Measurements from ENCODE around the gene GCDH. TPM values are rescaled to one million over a fixed set of nuclear protein-coding genes. Genes with fewer than 3 reads are reported as not detected.

The GCDH gene
- total and polyA plus RNA-seq, 8 donors = 17.5 to 30.8 (median 24.0) TPM; not detected in 1

GRCh38 chr19:12875086-12875485 lies 15.9 kb upstream of the GCDH start:
- TF ChIP-seq, protein P1, sequence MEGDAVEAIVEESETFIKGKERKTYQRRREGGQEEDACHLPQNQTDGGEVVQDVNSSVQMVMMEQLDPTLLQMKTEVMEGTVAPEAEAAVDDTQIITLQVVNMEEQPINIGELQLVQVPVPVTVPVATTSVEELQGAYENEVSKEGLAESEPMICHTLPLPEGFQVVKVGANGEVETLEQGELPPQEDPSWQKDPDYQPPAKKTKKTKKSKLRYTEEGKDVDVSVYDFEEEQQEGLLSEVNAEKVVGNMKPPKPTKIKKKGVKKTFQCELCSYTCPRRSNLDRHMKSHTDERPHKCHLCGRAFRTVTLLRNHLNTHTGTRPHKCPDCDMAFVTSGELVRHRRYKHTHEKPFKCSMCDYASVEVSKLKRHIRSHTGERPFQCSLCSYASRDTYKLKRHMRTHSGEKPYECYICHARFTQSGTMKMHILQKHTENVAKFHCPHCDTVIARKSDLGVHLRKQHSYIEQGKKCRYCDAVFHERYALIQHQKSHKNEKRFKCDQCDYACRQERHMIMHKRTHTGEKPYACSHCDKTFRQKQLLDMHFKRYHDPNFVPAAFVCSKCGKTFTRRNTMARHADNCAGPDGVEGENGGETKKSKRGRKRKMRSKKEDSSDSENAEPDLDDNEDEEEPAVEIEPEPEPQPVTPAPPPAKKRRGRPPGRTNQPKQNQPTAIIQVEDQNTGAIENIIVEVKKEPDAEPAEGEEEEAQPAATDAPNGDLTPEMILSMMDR (IDR thresholded peaks at IDR 0.05) = no peak
- no peak for TF ChIP-seq POLR2AphosphoS5 (IDR thresholded peaks at IDR 0.05)
- TF ChIP-seq POLR2A (IDR thresholded peaks at IDR 0.05) = no peak
- TF ChIP-seq EP300 (IDR thresholded peaks at IDR 0.05) = no peak
- WGBS, 5 donors = 93 to 99% (median 96%) methylated on average over 6 of the region's 6 CpGs
- Histone ChIP-seq H3K4me3 (no peak overlapping the region), H3K27me3 (no peaks in the 10 kb centered on the region), H3K9me3 (no peaks in the 10 kb centered on the region), H3K27ac (no peak overlapping the region), H3K4me1 (peaks cover under 1 to 20% (median 10%) of the 10 kb centered on the region in 4 donors), H3K36me3 (peaks cover 25 to 58% (median 53%) of the 10 kb centered on the region in 4 donors)
- DNase-seq = no peak
- intact Hi-C loops (cut with DNase I; ENCODE audit: low total_unique reads) = no loop called here

- H3K36me3 ChIP-seq = peaks cover 25 to 32% (median 31%) of the 10 kb centered on the region in 4 donors
- peak; percentile 40 to 58 for DNase-seq
- intact Hi-C loops (cut with DNase I; ENCODE audit: low total_unique reads) = loop anchor here (10.0 kb wide), 1 partner anchor 54 kb away; the partner anchor contains the start of genes CALR and FARSA
- H3K4me3 ChIP-seq = peak overlapping the region; percentile 69 to 83 (median 80)
- peaks cover 18 to 43% (median 36%) of the 10 kb centered on the region in 4 donors for H3K4me1 ChIP-seq
- peaks cover 0 to 17% (median 6%) of the 10 kb centered on the region in 3 donors for H3K27me3 ChIP-seq
- 12 to 20% (median 14%) methylated on average over 12 to 29 of the region's 29 CpGs for WGBS, 5 donors
- peak overlapping the region; percentile 78 to 93 (median 91) for H3K27ac ChIP-seq
- peaks cover 0 to 16% (median 12%) of the 10 kb centered on the region in 4 donors for H3K9me3 ChIP-seq
- TF ChIP-seq EP300 (IDR thresholded peaks at IDR 0.05) = no peak
These were observed 10.3 kb upstream of the GCDH start for GRCh38 chr19:12880551-12881171.

- 0 to 1% (median 0%) methylated on average over 12 to 38 of the region's 38 CpGs for WGBS, 5 donors
- TF ChIP-seq POLR2AphosphoS5 (IDR thresholded peaks at IDR 0.05) (peak; percentile 80 to 94 (median 91)), POLR2A (IDR thresholded peaks at IDR 0.05) (peak in 2 of 4 donors; percentile 65 to 90)
- TF ChIP-seq, protein P1 (IDR thresholded peaks at IDR 0.05) = no peak
- Histone ChIP-seq H3K27ac (peak within 1 kb of the TSS; percentile 78 to 93 (median 91)), H3K4me3 (peak within 1 kb of the TSS; percentile 69 to 83 (median 80)), H3K9me3 (peaks cover 0 to 16% (median 12%) of the 10 kb centered on the region in 4 donors), H3K27me3 (peaks cover 0 to 23% (median 12%) of the 10 kb centered on the region in 3 donors), H3K4me1 (peaks cover 22 to 50% (median 42%) of the 10 kb centered on the region in 4 donors), H3K36me3 (peaks cover 20 to 25% (median 25%) of the 10 kb centered on the region in 4 donors)
- peak; percentile 97 to 98 for DNase-seq
- intact Hi-C loops (cut with DNase I; ENCODE audit: low total_unique reads) = loop anchor here (10.0 kb wide), 1 partner anchor 54 kb away; the partner anchor contains the start of genes CALR and FARSA
These were observed 9.7 kb upstream of the GCDH start, which contains the start of gene DNASE2 for GRCh38 chr19:12881172-12881808. DNASE2 (minus strand) TSS chr19:12881449; CDS start chr19:12881375, 74 bp downstream.

GRCh38 chr19:12882589-12882988 lies 8.4 kb upstream of the GCDH start:
- 78 to 94% (median 87%) methylated on average over 3 of the region's 3 CpGs for WGBS, 5 donors
- intact Hi-C loops (cut with DNase I; ENCODE audit: low total_unique reads) = loop anchor here (10.0 kb wide), 1 partner anchor 52 kb away; the partner anchor contains the start of genes CALR and FARSA
- Histone ChIP-seq H3K9me3 (peaks cover 0 to 16% (median 12%) of the 10 kb centered on the region in 4 donors), H3K4me1 (peaks cover 22 to 50% (median 42%) of the 10 kb centered on the region in 4 donors), H3K36me3 (peaks cover 7 to 12% (median 12%) of the 10 kb centered on the region in 4 donors), H3K4me3 (no peak overlapping the region), H3K27ac (peak overlapping the region in 2 of 5 donors; percentile 34 to 92), H3K27me3 (peaks cover 0 to 26% (median 12%) of the 10 kb centered on the region in 3 donors)
- no peak for DNase-seq
- no peak for TF ChIP-seq EP300 (IDR thresholded peaks at IDR 0.05)

DNA sequence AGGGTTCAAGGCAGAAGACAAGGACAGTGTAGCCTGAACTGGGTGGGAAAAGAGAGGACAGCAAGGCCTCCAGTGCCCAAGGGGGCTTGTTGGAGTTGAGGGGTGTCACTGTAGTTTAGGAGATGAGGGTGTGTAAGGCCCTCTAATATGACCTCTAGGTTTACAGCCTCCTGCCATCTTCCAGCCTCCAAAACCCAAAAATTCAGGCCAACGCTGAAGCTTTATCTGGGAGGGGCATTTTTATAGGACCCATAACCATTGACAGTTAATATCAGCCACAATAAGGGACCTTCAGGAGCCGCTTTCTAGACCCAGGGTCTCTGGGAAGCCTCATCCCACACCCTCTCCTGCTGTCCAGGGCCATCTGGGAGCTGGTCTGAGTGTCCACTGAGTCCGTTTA lies 6.8 kb upstream of the GCDH start:
- Histone ChIP-seq H3K9me3 (peaks cover 0 to 16% (median 12%) of the 10 kb centered on the region in 4 donors), H3K27me3 (peaks cover 0 to 26% (median 12%) of the 10 kb centered on the region in 3 donors), H3K4me3 (no peak overlapping the region), H3K27ac (no peak overlapping the region), H3K36me3 (no peaks in the 10 kb centered on the region), H3K4me1 (peaks cover 22 to 50% (median 42%) of the 10 kb centered on the region in 4 donors)
- no peak for TF ChIP-seq POLR2AphosphoS5 (IDR thresholded peaks at IDR 0.05)
- TF ChIP-seq, protein P1 (IDR thresholded peaks at IDR 0.05) = no peak
- no peak for TF ChIP-seq POLR2A (IDR thresholded peaks at IDR 0.05)
- no peak for TF ChIP-seq EP300 (IDR thresholded peaks at IDR 0.05)
- 89 to 97% (median 94%) methylated on average over 3 of the region's 3 CpGs for WGBS, 5 donors
- intact Hi-C loops (cut with DNase I; ENCODE audit: low total_unique reads) = loop anchor here (10.0 kb wide), 1 partner anchor 51 kb away; the partner anchor contains the start of genes CALR and FARSA
- DNase-seq = no peak

Data from stomach (tissue), 9 donors.